ENCODE measurements around the gene KCTD2. TPM values are rescaled to one million over a fixed set of nuclear protein-coding genes. Genes with fewer than 3 reads are reported as not detected.

The KCTD2 gene
- total RNA-seq, 1 donor from 2014 or later: 19.5 TPM

GRCh38 chr17:75049706-75050105 is 2.7 kb downstream of the KCTD2 start:
- H3K4me3 Mint-ChIP-seq: no peak overlapping the region
- CTCF ChIA-PET: interaction anchor here (0.6 to 3.0 kb wide), 2 partner anchors 64 to 88 kb away, joined by 3 to 12 read pairs; no protein-coding TSS in a partner anchor

DNA sequence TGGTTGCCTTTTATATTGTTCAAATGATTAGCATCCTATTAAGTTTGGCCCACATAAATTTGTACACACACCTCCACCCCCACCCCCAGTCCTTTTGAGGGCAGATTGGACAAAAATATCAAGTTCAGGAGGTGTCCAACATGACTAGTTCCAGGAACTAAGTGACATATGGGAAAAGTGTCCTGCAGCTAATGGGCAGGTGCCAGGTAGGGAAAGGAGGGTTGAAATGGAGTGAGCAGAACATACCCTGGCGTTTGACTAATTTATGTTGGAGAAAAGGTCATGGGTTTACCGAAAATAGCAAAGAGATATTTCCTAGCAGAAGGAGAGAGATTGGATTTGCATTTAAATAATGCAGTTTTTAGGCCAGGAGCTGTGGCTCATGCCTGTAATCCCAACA is 4.9 kb downstream of the KCTD2 start:
- CTCF ChIA-PET: interaction anchor here (1.4 to 1.8 kb wide), 3 partner anchors 26 to 150 kb away, joined by 3 to 4 read pairs (median 3); no protein-coding TSS in a partner anchor
- Mint-ChIP-seq H3K4me1 (peaks cover 17% of the 10 kb centered on the region), H3K36me3 (ENCODE audit: low read depth) (peaks cover 55% of the 10 kb centered on the region), H3K27ac (no peak overlapping the region), H3K27me3 (no peaks in the 10 kb centered on the region), H3K9me3 (no peaks in the 10 kb centered on the region), H3K4me3 (no peak overlapping the region)
- intact Hi-C loops (cut with micrococcal nuclease): no loop called here
- TF ChIP-seq, protein P1, sequence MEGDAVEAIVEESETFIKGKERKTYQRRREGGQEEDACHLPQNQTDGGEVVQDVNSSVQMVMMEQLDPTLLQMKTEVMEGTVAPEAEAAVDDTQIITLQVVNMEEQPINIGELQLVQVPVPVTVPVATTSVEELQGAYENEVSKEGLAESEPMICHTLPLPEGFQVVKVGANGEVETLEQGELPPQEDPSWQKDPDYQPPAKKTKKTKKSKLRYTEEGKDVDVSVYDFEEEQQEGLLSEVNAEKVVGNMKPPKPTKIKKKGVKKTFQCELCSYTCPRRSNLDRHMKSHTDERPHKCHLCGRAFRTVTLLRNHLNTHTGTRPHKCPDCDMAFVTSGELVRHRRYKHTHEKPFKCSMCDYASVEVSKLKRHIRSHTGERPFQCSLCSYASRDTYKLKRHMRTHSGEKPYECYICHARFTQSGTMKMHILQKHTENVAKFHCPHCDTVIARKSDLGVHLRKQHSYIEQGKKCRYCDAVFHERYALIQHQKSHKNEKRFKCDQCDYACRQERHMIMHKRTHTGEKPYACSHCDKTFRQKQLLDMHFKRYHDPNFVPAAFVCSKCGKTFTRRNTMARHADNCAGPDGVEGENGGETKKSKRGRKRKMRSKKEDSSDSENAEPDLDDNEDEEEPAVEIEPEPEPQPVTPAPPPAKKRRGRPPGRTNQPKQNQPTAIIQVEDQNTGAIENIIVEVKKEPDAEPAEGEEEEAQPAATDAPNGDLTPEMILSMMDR (IDR thresholded peaks at IDR 0.05): no peak
- ATAC-seq (ENCODE audit: low read depth) (no peak), DNase-seq (no peak)
- POLR2A ChIA-PET: no interaction called here

More at GRCh38 chr17:75049706-75050105, 2.7 kb downstream of the KCTD2 start:
- H3K9me3 Mint-ChIP-seq: no peaks in the 10 kb centered on the region
- DNase-seq (no peak), ATAC-seq (ENCODE audit: low read depth) (no peak)
- peaks cover 32% of the 10 kb centered on the region for H3K4me1 Mint-ChIP-seq
- H3K36me3 Mint-ChIP-seq (ENCODE audit: low read depth): peaks cover 48% of the 10 kb centered on the region
- intact Hi-C loops (cut with micrococcal nuclease): no loop called here
- no peak overlapping the region for H3K27ac Mint-ChIP-seq
- no peaks in the 10 kb centered on the region for H3K27me3 Mint-ChIP-seq
- TF ChIP-seq, protein P1 (IDR thresholded peaks at IDR 0.05): no peak
- POLR2A ChIA-PET: interaction anchor here (1.2 to 3.9 kb wide), 2 partner anchors 15 to 156 kb away, joined by 4 to 31 read pairs; partner anchors contain the start of gene NUP85

DNA sequence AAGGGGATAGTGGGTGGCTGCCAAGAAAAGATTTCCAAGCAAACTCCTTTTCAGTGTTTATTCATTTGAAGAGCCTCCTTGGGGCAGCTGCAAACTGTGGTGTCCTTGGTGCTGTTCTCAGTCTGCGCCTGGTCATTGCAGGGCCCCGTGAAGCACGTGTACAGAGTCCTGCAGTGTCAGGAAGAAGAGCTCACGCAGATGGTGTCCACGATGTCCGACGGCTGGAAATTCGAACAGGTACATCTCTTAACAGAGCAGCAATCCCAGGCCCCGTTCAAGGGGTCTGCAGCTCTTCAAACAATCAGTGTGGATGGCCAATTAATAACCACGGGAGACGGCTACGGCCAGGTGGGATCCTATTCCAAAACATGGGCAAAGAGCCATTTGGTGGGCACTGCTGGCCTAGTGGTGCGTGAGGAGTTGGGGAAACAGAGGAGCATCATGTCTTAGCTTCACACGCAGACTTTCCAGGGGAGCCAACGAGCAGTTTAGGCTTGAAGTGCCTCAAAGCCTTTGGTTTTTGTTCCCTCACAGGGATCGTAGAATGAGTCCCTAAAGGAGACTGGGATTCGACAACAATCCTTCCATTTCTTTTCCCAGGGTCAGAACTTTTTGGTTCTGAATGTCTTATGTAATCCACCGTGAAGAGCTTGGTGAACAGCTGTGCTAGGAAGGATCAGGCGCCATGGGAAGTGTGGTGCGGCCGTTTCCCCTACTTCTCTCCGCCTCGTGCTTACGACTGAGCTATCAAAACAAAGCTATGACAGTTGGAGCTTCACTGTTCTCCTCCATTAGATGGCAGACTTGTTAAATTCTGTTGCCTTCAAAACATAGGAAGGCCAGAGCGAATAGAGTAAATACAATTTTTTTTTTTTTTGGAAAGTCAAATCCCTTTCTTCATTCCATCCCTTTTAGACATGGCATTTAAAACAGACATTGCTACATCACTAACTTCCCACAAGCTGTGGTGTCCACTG is 12.6 kb downstream of the KCTD2 start:
- Mint-ChIP-seq H3K4me1 (no peaks in the 10 kb centered on the region), H3K4me3 (no peak overlapping the region), H3K27me3 (no peaks in the 10 kb centered on the region), H3K27ac (no peak overlapping the region), H3K9me3 (no peaks in the 10 kb centered on the region), H3K36me3 (ENCODE audit: low read depth) (peaks cover 66% of the 10 kb centered on the region)
- no peak for ATAC-seq (ENCODE audit: low read depth)
- TF ChIP-seq, protein P1 (IDR thresholded peaks at IDR 0.05): no peak
- intact Hi-C loops (cut with micrococcal nuclease): loop anchor here (5.0 kb wide), 1 partner anchor 123 kb away; the partner anchor contains the start of gene SUMO2
- ChIA-PET CTCF (interaction anchor here (0.6 to 3.3 kb wide), 8 partner anchors 46 to 736 kb away, joined by 3 to 25 read pairs (median 3); no protein-coding TSS in a partner anchor), POLR2A (interaction anchor here (0.7 to 1.3 kb wide), 2 partner anchors 33 to 112 kb away, joined by 3 to 4 read pairs; no protein-coding TSS in a partner anchor)
- DNase-seq: no peak

DNA sequence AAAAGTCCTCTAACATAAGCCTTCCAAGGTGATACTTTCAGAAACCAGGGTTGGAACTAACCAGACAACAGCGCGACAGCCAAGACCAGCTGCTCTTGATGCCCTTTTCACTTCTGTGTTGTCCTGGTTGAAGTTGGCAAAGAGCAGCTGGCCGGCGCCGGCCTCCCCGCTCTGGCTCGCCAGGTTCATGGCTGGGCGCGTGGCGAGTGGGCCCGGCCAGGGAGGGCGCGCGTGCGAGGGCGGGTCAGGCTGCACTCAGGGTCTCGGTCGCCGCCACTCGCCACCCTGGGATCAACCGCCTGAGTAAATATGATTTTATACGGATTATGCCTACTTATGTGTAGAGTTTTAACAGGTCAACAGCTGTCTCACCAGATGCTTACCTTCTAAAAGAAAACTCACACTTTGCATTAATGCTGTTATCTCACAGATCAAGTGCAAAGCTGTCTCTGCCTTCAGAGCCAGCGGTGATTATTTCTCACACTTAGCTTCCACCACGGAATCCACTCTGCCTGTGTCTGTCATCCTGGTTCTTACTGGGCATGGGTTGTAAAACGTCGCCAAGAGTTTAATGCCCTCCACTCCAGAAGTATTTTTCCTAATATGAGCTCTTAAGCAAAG is 13.5 kb downstream of the KCTD2 start:
- H3K36me3 Mint-ChIP-seq (ENCODE audit: low read depth): peaks cover 68% of the 10 kb centered on the region
- no peak for ATAC-seq (ENCODE audit: low read depth)
- CTCF ChIA-PET: interaction anchor here (0.6 to 3.3 kb wide), 9 partner anchors 9 to 735 kb away, joined by 3 to 25 read pairs (median 3); partner anchors contain the start of genes ATP5PD and KCTD2
- H3K9me3 Mint-ChIP-seq: no peaks in the 10 kb centered on the region
- no peak for DNase-seq
- intact Hi-C loops (cut with micrococcal nuclease): loop anchor here (5.0 kb wide), 1 partner anchor 122 kb away; the partner anchor contains the start of gene SUMO2
- no peaks in the 10 kb centered on the region for H3K4me1 Mint-ChIP-seq
- H3K4me3 Mint-ChIP-seq: no peak overlapping the region
- H3K27ac Mint-ChIP-seq: no peak overlapping the region
- H3K27me3 Mint-ChIP-seq: no peaks in the 10 kb centered on the region
- TF ChIP-seq, protein P1 (IDR thresholded peaks at IDR 0.05): no peak
- POLR2A ChIA-PET: interaction anchor here (0.7 to 1.2 kb wide), 3 partner anchors 26 to 40 kb away, joined by 3 read pairs; no protein-coding TSS in a partner anchor

All from activated B cell treated with CpG ODN at 0.5 μM for 24 hours (primary cell).